ENCODE results near the gene SCML1.

SCML1 gene

GRCh38 chrX:17744896-17745523, 7.7 kb downstream of the SCML1 start:
- no peaks in the 10 kb centered on the region for H3K27me3 ChIP-seq (ENCODE audit: insufficient read depth, low read length, poor library complexity, severe bottlenecking)
- no peaks in the 10 kb centered on the region for H3K4me1 ChIP-seq (ENCODE audit: insufficient read depth, low read length, poor library complexity, severe bottlenecking)
- H2AFZ ChIP-seq (ENCODE audit: low read length), result no peak overlapping the region
- H3K9ac ChIP-seq (ENCODE audit: low read depth, low read length, poor library complexity, severe bottlenecking), result no peak overlapping the region
- no peaks in the 10 kb centered on the region for H3K9me3 ChIP-seq (ENCODE audit: insufficient read depth, low read depth, low read length)
- H3F3A ChIP-seq (ENCODE audit: low read depth), result no peaks in the 10 kb centered on the region
- H3K4me2 ChIP-seq (ENCODE audit: low read depth, low read length, poor library complexity, severe bottlenecking), result no peak overlapping the region
- no peaks in the 10 kb centered on the region for H3K36me3 ChIP-seq (ENCODE audit: insufficient read depth, low read length)
- no peaks in the 10 kb centered on the region for H3K9me2 ChIP-seq (replicated peaks; ENCODE audit: low read depth, low read length)
- TF ChIP-seq EZH2phosphoT487 (IDR thresholded peaks at IDR 0.05; ENCODE audit: borderline replicate concordance) (no peak), CTCF (conservative IDR thresholded peaks at IDR 0.05; ENCODE audit: low read length) (peak; percentile 46)
- no peaks in the 10 kb centered on the region for H4K20me1 ChIP-seq (ENCODE audit: insufficient read depth, low read length, poor library complexity, severe bottlenecking)
- H3K79me2 ChIP-seq (ENCODE audit: insufficient read depth, low read length), result no peaks in the 10 kb centered on the region
- no peak overlapping the region for H3K4me3 ChIP-seq (ENCODE audit: low read length, poor library complexity, severe bottlenecking)

GRCh38 chrX:17747692-17748091, 10.4 kb downstream of the SCML1 start:
- TF ChIP-seq EZH2phosphoT487 (IDR thresholded peaks at IDR 0.05; ENCODE audit: borderline replicate concordance), result no peak
- no peak for TF ChIP-seq CTCF (conservative IDR thresholded peaks at IDR 0.05; ENCODE audit: low read length)
- H3K4me1 ChIP-seq (ENCODE audit: insufficient read depth, low read length, poor library complexity, severe bottlenecking), result no peaks in the 10 kb centered on the region

GRCh38 chrX:17748684-17749083, 11.4 kb downstream of the SCML1 start:
- H3K4me3 ChIP-seq (ENCODE audit: low read length, poor library complexity, severe bottlenecking), result no peak overlapping the region
- no peaks in the 10 kb centered on the region for H3K27me3 ChIP-seq (ENCODE audit: insufficient read depth, low read length, poor library complexity, severe bottlenecking)
- no peaks in the 10 kb centered on the region for H3K9me2 ChIP-seq (replicated peaks; ENCODE audit: low read depth, low read length)
- no peak overlapping the region for H2AFZ ChIP-seq (ENCODE audit: low read length)
- no peaks in the 10 kb centered on the region for H3F3A ChIP-seq (ENCODE audit: low read depth)
- no peaks in the 10 kb centered on the region for H3K79me2 ChIP-seq (ENCODE audit: insufficient read depth, low read length)
- H3K9me3 ChIP-seq (ENCODE audit: insufficient read depth, low read depth, low read length), result no peaks in the 10 kb centered on the region
- H3K9ac ChIP-seq (ENCODE audit: low read depth, low read length, poor library complexity, severe bottlenecking), result no peak overlapping the region
- no peaks in the 10 kb centered on the region for H4K20me1 ChIP-seq (ENCODE audit: insufficient read depth, low read length, poor library complexity, severe bottlenecking)
- H3K36me3 ChIP-seq (ENCODE audit: insufficient read depth, low read length), result no peaks in the 10 kb centered on the region
- no peaks in the 10 kb centered on the region for H3K4me1 ChIP-seq (ENCODE audit: insufficient read depth, low read length, poor library complexity, severe bottlenecking)
- H3K4me2 ChIP-seq (ENCODE audit: low read depth, low read length, poor library complexity, severe bottlenecking), result no peak overlapping the region
- no peak for TF ChIP-seq CTCF (conservative IDR thresholded peaks at IDR 0.05; ENCODE audit: low read length)
- TF ChIP-seq EZH2phosphoT487 (IDR thresholded peaks at IDR 0.05; ENCODE audit: borderline replicate concordance), result no peak

More at GRCh38 chrX:17747692-17748091, 10.4 kb downstream of the SCML1 start:
- Histone ChIP-seq H2AFZ (ENCODE audit: low read length) (no peak overlapping the region), H3K9me2 (replicated peaks; ENCODE audit: low read depth, low read length) (no peaks in the 10 kb centered on the region), H3K4me2 (ENCODE audit: low read depth, low read length, poor library complexity, severe bottlenecking) (no peak overlapping the region), H3K27me3 (ENCODE audit: insufficient read depth, low read length, poor library complexity, severe bottlenecking) (no peaks in the 10 kb centered on the region), H3K79me2 (ENCODE audit: insufficient read depth, low read length) (no peaks in the 10 kb centered on the region), H3K36me3 (ENCODE audit: insufficient read depth, low read length) (no peaks in the 10 kb centered on the region), H3F3A (ENCODE audit: low read depth) (no peaks in the 10 kb centered on the region), H4K20me1 (ENCODE audit: insufficient read depth, low read length, poor library complexity, severe bottlenecking) (no peaks in the 10 kb centered on the region), H3K4me3 (ENCODE audit: low read length, poor library complexity, severe bottlenecking) (no peak overlapping the region), H3K9ac (ENCODE audit: low read depth, low read length, poor library complexity, severe bottlenecking) (no peak overlapping the region), H3K9me3 (ENCODE audit: insufficient read depth, low read depth, low read length) (no peaks in the 10 kb centered on the region)
